ENCODE measurements around the gene NDUFB10. TPM values are rescaled to one million over a fixed set of nuclear protein-coding genes. Genes with fewer than 3 reads are reported as not detected.
A peak's percentile ranks its signal among the peaks of the same experiment; 100 is the strongest.

NDUFB10 gene
- total RNA-seq, 2 experiments from 2014 or later, result 126 to 129 TPM

GRCh38 chr16:1983544-1984346 lies 24.4 kb downstream of the NDUFB10 start, which contains the start of gene GFER:
GFER (plus strand) TSS chr16:1984193; CDS start chr16:1984219, 26 bp downstream.
- H3K4me1 Mint-ChIP-seq (ENCODE audit: low read depth), result peaks cover 20% of the 10 kb centered on the region
- ChIA-PET CTCF (interaction anchor here (1.4 to 2.4 kb wide), 3 partner anchors 19 to 157 kb away, joined by 4 to 9 read pairs (median 8); partner anchors contain the start of gene RPS2), POLR2A (interaction anchor here (0.8 to 29.2 kb wide), 10 partner anchors 8 to 222 kb away, joined by 3 to 505 read pairs (median 5); partner anchors contain the start of genes NDUFB10, RNF151, RPS2 and TBL3)
- ATAC-seq, result peak; percentile 92
- H3K27me3 Mint-ChIP-seq, result peaks cover 36% of the 10 kb centered on the region
- peak within 1 kb of the TSS; percentile 30 for H3K27ac Mint-ChIP-seq
- TF ChIP-seq CTCF (IDR thresholded peaks at IDR 0.05), result peak; percentile 22
- H3K4me3 Mint-ChIP-seq, result peak within 1 kb of the TSS; percentile 89
- peaks cover 18% of the 10 kb centered on the region for H3K36me3 Mint-ChIP-seq (ENCODE audit: low read depth)
- intact Hi-C loops (cut with micrococcal nuclease), result no loop called here
- H3K9me3 Mint-ChIP-seq, result no peaks in the 10 kb centered on the region
- DNase-seq, result peak; percentile 82

GRCh38 chr16:1984347-1985225 lies 25.2 kb downstream of the NDUFB10 start:
- Mint-ChIP-seq H3K27ac (peak overlapping the region; percentile 30), H3K4me3 (peak overlapping the region; percentile 89)
- ATAC-seq, result peak; percentile 10

GRCh38 chr16:1985466-1986150 lies 26.3 kb downstream of the NDUFB10 start:
- CTCF ChIA-PET, result interaction anchor here (1.0 to 2.4 kb wide), 3 partner anchors 18 to 21 kb away, joined by 3 to 9 read pairs (median 4); partner anchors contain the start of gene RPS2
- intact Hi-C loops (cut with micrococcal nuclease), result no loop called here
- peak overlapping the region; percentile 89 for H3K4me3 Mint-ChIP-seq
- H3K9me3 Mint-ChIP-seq, result no peaks in the 10 kb centered on the region
- H3K27ac Mint-ChIP-seq, result no peak overlapping the region
- DNase-seq, result no peak
- peaks cover 19% of the 10 kb centered on the region for H3K4me1 Mint-ChIP-seq (ENCODE audit: low read depth)
- TF ChIP-seq CTCF (IDR thresholded peaks at IDR 0.05), result no peak
- POLR2A ChIA-PET, result interaction anchor here (1.0 to 29.2 kb wide), 5 partner anchors 20 to 220 kb away, joined by 4 to 505 read pairs (median 6); partner anchors contain the start of genes NDUFB10, RNF151, RPS2 and TBL3
- H3K36me3 Mint-ChIP-seq (ENCODE audit: low read depth), result peaks cover 16% of the 10 kb centered on the region
- H3K27me3 Mint-ChIP-seq, result peaks cover 39% of the 10 kb centered on the region
- no peak for ATAC-seq

More at GRCh38 chr16:1984347-1985225, 25.2 kb downstream of the NDUFB10 start:
- no peak for DNase-seq
- intact Hi-C loops (cut with micrococcal nuclease), result no loop called here
- ChIA-PET POLR2A (interaction anchor here (0.8 to 29.2 kb wide), 7 partner anchors 9 to 221 kb away, joined by 3 to 505 read pairs (median 4); partner anchors contain the start of genes NDUFB10, RNF151, RPS2 and TBL3), CTCF (interaction anchor here (1.0 to 2.4 kb wide), 4 partner anchors 19 to 156 kb away, joined by 3 to 9 read pairs (median 6); partner anchors contain the start of gene RPS2)
- peaks cover 19% of the 10 kb centered on the region for H3K4me1 Mint-ChIP-seq (ENCODE audit: low read depth)
- no peak for TF ChIP-seq CTCF (IDR thresholded peaks at IDR 0.05)
- peaks cover 44% of the 10 kb centered on the region for H3K27me3 Mint-ChIP-seq
- H3K36me3 Mint-ChIP-seq (ENCODE audit: low read depth), result peaks cover 16% of the 10 kb centered on the region
- no peaks in the 10 kb centered on the region for H3K9me3 Mint-ChIP-seq

GRCh38 chr16:1987198-1987597 lies 27.9 kb downstream of the NDUFB10 start:
- no peak for ATAC-seq
- no peaks in the 10 kb centered on the region for H3K9me3 Mint-ChIP-seq
- POLR2A ChIA-PET, result interaction anchor here (1.3 to 29.2 kb wide), 4 partner anchors 11 to 166 kb away, joined by 3 to 505 read pairs (median 44); partner anchors contain the start of genes NDUFB10, RNF151, RPS2 and TBL3
- intact Hi-C loops (cut with micrococcal nuclease), result no loop called here
- TF ChIP-seq CTCF (IDR thresholded peaks at IDR 0.05), result no peak
- no peak overlapping the region for H3K27ac Mint-ChIP-seq
- peaks cover 16% of the 10 kb centered on the region for H3K36me3 Mint-ChIP-seq (ENCODE audit: low read depth)
- DNase-seq, result no peak
- peaks cover 20% of the 10 kb centered on the region for H3K4me1 Mint-ChIP-seq (ENCODE audit: low read depth)
- no peak overlapping the region for H3K4me3 Mint-ChIP-seq
- CTCF ChIA-PET, result interaction anchor here (1.0 kb wide), 1 partner anchor 17 kb away, joined by 3 read pairs; no protein-coding TSS in a partner anchor
- peaks cover 29% of the 10 kb centered on the region for H3K27me3 Mint-ChIP-seq

Measured in activated CD8-positive, alpha-beta T cell treated with anti-CD3 and anti-CD28 coated beads for 36 hours (primary cell).